ENCODE results near the gene SYT12. TPM values are rescaled to one million over a fixed set of nuclear protein-coding genes. Genes with fewer than 3 reads are reported as not detected.

The SYT12 gene
- total and polyA plus RNA-seq, 4 donors, result 0.12 to 0.25 (median 0.17) TPM; not detected in 1

Other genes with a start within 250 kb of the SYT12 start
- gene RCE1, start 179.7 kb upstream of the SYT12 start, total RNA-seq, result 10 to 100 TPM; 19.5 to 22.8 TPM
- 10 to 100 TPM in 1 of 2 donors, 1 to 10 TPM in 1; 8.7 to 24.0 TPM for gene RCE1, start 179.7 kb upstream of the SYT12 start, polyA plus RNA-seq
- gene LRFN4, start 166.1 kb upstream of the SYT12 start, total RNA-seq, result 10 to 100 TPM in 1 of 2 donors, 1 to 10 TPM in 1; 4.6 to 34.4 TPM
- 10 to 100 TPM; 15.0 to 15.6 TPM for gene LRFN4, start 166.1 kb upstream of the SYT12 start, polyA plus RNA-seq
- 10 to 100 TPM in 1 of 2 donors, 1 to 10 TPM in 1; 5.5 to 32.5 TPM for gene PC, start 64.8 kb upstream of the SYT12 start, total RNA-seq
- 10 to 100 TPM; 10.3 to 13.6 TPM for gene PC, start 64.8 kb upstream of the SYT12 start, polyA plus RNA-seq
- not detected for gene C11orf86, start 47.8 kb upstream of the SYT12 start, total RNA-seq
- not detected for gene C11orf86, start 47.8 kb upstream of the SYT12 start, polyA plus RNA-seq
- gene RHOD, start 33.7 kb downstream of the SYT12 start, total RNA-seq, result 10 to 100 TPM in 1 of 2 donors, 1 to 10 TPM in 1; 7.3 to 17.5 TPM
- 10 to 100 TPM; 15.4 to 39.3 TPM for gene RHOD, start 33.7 kb downstream of the SYT12 start, polyA plus RNA-seq
- gene KDM2A, start 96.1 kb downstream of the SYT12 start, total RNA-seq, result 100 to 1,000 TPM in 1 of 2 donors, 10 to 100 TPM in 1; 81.8 to 102 TPM
- 10 to 100 TPM; 30.6 to 44.6 TPM for gene KDM2A, start 96.1 kb downstream of the SYT12 start, polyA plus RNA-seq
- gene GRK2, start 243.3 kb downstream of the SYT12 start, total RNA-seq, result 10 to 100 TPM; 37.1 to 99.8 TPM
- 100 to 1,000 TPM in 1 of 2 donors, 10 to 100 TPM in 1; 95.2 to 130 TPM for gene GRK2, start 243.3 kb downstream of the SYT12 start, polyA plus RNA-seq

Data from lung (tissue), 4 donors.